Measurements from ENCODE around the gene PFDN4. TPM values are rescaled to one million over a fixed set of nuclear protein-coding genes. Genes with fewer than 3 reads are reported as not detected.

Gene PFDN4
- total and polyA plus RNA-seq, 2 of the 13 experiments (the other 11 are each of a cell fraction or from before 2014, with no cell fraction given): 59.8 to 227 TPM

GRCh38 chr20:54197621-54198604 is 10.0 kb upstream of the PFDN4 start (continued):
- TF ChIP-seq FOXM1 (CRISPR knock-in tag; IDR thresholded peaks at IDR 0.05) (no peak), E2F2 (CRISPR knock-in tag; IDR thresholded peaks at IDR 0.05; ENCODE audit: borderline replicate concordance) (no peak), THAP11 (CRISPR knock-in tag; IDR thresholded peaks at IDR 0.05) (no peak; the same call in 1 of the 2 replicates), ZNF83 (CRISPR knock-in tag; IDR thresholded peaks at IDR 0.05; ENCODE audit: borderline replicate concordance) (no peak), KLF9 (CRISPR knock-in tag; IDR thresholded peaks at IDR 0.05; ENCODE audit: low read depth) (peak; percentile 37; the same call in 1 of the 2 replicates), RBAK (CRISPR knock-in tag; IDR thresholded peaks at IDR 0.05) (no peak), ZNF138 (CRISPR knock-in tag; IDR thresholded peaks at IDR 0.05; ENCODE audit: low read depth) (no peak), PCBP2 (optimal IDR thresholded peaks at IDR 0.05; ENCODE audit: low read depth, low read length, poor library complexity, severe bottlenecking) (no peak), SKIL (CRISPR knock-in tag; IDR thresholded peaks at IDR 0.05; ENCODE audit: borderline replicate concordance) (no peak), REXO4 (CRISPR knock-in tag; IDR thresholded peaks at IDR 0.05; ENCODE audit: borderline replicate concordance) (no peak), SRF (IDR thresholded peaks at IDR 0.05; ENCODE audit: low read depth, low read length) (no peak), ZFP37 (CRISPR knock-in tag; IDR thresholded peaks at IDR 0.05; ENCODE audit: borderline replicate concordance) (no peak), GLI4 (CRISPR knock-in tag; IDR thresholded peaks at IDR 0.05; ENCODE audit: borderline replicate concordance) (0 out of 2 replicates have a peak, but pooled peaks have one; percentile 43), SETDB1 (CRISPR knock-in tag; IDR thresholded peaks at IDR 0.05; ENCODE audit: borderline replicate concordance) (no peak), KDM4B (CRISPR knock-in tag; IDR thresholded peaks at IDR 0.05) (no peak), ZBTB38 (CRISPR knock-in tag; IDR thresholded peaks at IDR 0.05) (no peak)
- TF ChIP-seq, protein P1, sequence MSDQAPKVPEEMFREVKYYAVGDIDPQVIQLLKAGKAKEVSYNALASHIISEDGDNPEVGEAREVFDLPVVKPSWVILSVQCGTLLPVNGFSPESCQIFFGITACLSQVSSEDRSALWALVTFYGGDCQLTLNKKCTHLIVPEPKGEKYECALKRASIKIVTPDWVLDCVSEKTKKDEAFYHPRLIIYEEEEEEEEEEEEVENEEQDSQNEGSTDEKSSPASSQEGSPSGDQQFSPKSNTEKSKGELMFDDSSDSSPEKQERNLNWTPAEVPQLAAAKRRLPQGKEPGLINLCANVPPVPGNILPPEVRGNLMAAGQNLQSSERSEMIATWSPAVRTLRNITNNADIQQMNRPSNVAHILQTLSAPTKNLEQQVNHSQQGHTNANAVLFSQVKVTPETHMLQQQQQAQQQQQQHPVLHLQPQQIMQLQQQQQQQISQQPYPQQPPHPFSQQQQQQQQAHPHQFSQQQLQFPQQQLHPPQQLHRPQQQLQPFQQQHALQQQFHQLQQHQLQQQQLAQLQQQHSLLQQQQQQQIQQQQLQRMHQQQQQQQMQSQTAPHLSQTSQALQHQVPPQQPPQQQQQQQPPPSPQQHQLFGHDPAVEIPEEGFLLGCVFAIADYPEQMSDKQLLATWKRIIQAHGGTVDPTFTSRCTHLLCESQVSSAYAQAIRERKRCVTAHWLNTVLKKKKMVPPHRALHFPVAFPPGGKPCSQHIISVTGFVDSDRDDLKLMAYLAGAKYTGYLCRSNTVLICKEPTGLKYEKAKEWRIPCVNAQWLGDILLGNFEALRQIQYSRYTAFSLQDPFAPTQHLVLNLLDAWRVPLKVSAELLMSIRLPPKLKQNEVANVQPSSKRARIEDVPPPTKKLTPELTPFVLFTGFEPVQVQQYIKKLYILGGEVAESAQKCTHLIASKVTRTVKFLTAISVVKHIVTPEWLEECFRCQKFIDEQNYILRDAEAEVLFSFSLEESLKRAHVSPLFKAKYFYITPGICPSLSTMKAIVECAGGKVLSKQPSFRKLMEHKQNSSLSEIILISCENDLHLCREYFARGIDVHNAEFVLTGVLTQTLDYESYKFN (CRISPR knock-in tag; conservative IDR thresholded peaks at IDR 0.05): no peak
